ENCODE results near the gene NDUFB7.
"Not testable (repeated sequence)": the region's sequence is repeated elsewhere in the genome, so short reads cannot be mapped to it uniquely, and the experiment has no call there.

The NDUFB7 gene

GRCh38 chr19:14576363-14576762, 4.5 kb upstream of the NDUFB7 start:
- DNase-seq (ENCODE audit: low read depth): no peak
- no peak overlapping the region for H3K4me3 ChIP-seq (ENCODE audit: low read depth, low read length)

- no peak overlapping the region for H3K4me3 ChIP-seq (ENCODE audit: low read depth, low read length)
- DNase-seq (ENCODE audit: low read depth): no peak
Measured at GRCh38 chr19:14575428-14575980, 3.6 kb upstream of the NDUFB7 start.

- H3K4me3 ChIP-seq (ENCODE audit: low read depth, low read length): peak overlapping the region; percentile 97
- no peak for DNase-seq (ENCODE audit: low read depth)
Measured at GRCh38 chr19:14570864-14571527, 870 bp downstream of the NDUFB7 start.

- H3K4me3 ChIP-seq (ENCODE audit: low read depth, low read length): no peak overlapping the region
- DNase-seq (ENCODE audit: low read depth): no peak
Measured at GRCh38 chr19:14567079-14567478, 4.8 kb downstream of the NDUFB7 start.

DNA sequence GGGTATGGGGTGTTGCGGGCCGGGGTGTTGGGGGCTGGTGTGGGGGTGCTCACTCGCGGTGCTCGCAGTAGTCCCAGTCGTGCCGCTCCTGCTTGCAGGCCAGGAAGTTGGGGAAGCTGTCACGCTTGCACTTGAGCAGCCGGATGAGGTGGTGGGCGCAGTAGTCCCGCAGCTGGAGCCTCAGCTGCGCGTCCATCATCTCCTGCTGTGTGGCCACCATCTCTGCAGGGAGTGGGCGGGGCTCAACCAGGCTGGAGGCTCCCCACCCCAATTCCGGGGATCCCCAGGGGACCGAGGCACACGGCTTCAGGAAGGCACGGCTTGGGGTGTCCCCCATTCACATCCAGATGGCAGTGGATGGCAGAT, 5.2 kb downstream of the NDUFB7 start:
- H3K4me3 ChIP-seq (ENCODE audit: low read depth, low read length): no peak overlapping the region
- DNase-seq (ENCODE audit: low read depth): no peak

GRCh38 chr19:14565765-14566711, 5.8 kb downstream of the NDUFB7 start:
- no peak for DNase-seq (ENCODE audit: low read depth)
- no peak overlapping the region for H3K4me3 ChIP-seq (ENCODE audit: low read depth, low read length)

GRCh38 chr19:14565298-14565679, 6.6 kb downstream of the NDUFB7 start:
- no peak for DNase-seq (ENCODE audit: low read depth)
- H3K4me3 ChIP-seq (ENCODE audit: low read depth, low read length): no peak overlapping the region

DNA sequence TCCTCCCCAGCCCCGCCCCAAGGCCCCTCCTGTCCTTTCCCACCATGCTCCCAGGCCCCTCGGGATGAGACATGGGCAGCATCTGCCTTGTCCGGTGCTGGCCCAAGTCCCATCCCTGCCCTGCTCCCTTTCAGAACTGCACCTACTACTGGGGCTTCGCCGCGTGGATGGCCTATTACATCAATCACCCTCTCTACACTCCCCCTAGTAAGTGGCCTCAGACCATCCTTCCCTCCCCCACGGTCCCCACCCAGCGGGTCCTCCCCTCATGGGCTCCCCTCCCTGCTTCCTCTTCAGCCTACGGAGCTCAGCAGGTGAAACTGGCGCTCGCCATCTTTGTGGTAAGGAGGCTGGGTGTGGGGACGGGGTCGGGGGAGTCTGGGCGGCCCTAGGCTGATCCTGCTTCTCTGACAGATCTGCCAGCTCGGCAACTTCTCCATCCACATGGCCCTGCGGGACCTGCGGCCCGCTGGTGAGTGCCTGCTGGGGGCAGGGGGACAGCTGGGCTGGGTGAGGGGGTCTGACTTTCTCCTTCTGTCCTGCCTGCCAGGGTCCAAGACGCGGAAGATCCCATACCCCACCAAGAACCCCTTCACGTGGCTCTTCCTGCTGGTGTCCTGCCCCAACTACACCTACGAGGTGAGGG, 7.1 kb downstream of the NDUFB7 start:
- not testable (repeated sequence) for DNase-seq (ENCODE audit: low read depth); H3K4me3 ChIP-seq (ENCODE audit: low read depth, low read length)

DNA sequence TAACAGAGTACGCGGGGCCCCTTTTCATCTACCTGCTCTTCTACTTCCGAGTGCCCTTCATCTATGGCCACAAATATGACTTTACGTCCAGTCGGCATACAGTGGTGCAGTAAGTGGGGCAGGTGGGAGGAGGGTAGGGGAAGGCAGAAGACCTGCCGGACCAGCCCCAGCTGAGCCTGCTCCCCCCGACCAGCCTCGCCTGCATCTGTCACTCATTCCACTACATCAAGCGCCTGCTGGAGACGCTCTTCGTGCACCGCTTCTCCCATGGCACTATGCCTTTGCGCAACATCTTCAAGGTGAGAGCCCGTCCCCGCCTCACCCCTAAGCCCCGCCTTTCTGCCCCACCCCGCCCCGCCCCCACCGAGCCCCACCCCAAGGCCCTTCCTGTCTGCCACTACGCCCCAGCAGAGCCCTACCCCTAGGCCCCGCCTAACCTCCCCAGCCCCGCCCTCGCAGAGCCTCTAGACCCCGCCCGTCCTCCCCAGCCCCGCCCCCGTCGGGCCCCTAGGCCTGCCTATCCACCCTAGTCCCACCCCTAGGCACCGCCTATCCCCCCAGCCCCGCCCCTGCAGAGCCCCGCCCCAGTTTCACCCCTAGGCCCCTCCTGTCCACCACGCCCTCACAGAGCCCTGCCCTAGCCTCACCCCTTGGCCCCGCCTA, 7.7 kb downstream of the NDUFB7 start:
- H3K4me3 ChIP-seq (ENCODE audit: low read depth, low read length): no peak overlapping the region
- no peak for DNase-seq (ENCODE audit: low read depth)

GRCh38 chr19:14563590-14563926, 8.3 kb downstream of the NDUFB7 start:
- no peak overlapping the region for H3K4me3 ChIP-seq (ENCODE audit: low read depth, low read length)
- no peak for DNase-seq (ENCODE audit: low read depth)

DNA sequence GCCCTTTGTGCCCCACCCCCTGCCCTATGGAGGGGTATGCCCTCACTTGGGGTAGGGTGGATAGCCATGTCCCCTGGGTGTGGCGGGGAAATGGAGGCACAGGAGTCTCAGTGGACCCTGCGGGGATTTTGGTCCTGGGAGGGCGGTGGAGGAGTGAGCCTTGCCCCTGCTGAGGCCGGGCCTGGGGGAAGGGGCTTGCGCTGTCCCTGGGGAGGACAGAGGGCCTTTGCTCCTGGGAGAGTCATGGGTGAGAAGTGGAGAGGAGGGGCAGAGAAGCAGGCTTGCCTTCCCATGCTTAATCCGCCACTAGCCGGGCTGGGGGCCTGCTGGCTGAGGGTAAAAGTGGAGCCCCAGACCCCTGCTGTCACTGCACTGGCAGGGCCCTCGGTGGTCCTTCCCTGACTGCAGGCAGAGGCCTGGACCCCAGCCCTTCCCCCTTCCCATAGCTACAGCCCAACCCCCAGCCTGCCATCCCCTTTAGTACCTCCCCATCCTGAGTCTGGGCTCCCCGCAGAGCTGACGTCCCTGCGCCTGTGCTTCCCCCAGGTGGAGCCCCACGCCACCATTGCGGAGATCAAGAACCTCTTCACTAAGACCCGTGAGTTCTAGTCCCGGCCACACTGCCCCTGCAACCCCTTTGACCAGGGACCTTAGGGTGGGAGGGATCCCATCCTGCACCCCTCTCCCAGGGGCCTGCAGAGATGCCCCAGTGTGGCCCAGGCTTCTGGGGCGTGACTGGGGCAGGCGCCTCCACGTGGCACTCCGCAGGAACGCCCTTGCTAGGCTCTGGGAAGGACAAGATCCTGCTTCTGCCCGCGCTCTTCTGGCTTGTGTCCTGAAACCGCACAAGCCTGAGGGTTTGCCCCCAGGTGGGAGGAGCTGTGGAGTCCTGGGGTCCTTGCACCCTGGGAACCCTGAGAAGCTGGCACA, 8.9 kb downstream of the NDUFB7 start:
- H3K4me3 ChIP-seq (ENCODE audit: low read depth, low read length): no peak overlapping the region
- no peak for DNase-seq (ENCODE audit: low read depth)

GRCh38 chr19:14561847-14562351, 10.0 kb downstream of the NDUFB7 start:
- no peak overlapping the region for H3K4me3 ChIP-seq (ENCODE audit: low read depth, low read length)
- DNase-seq (ENCODE audit: low read depth): no peak

- H3K4me3 ChIP-seq (ENCODE audit: low read depth, low read length): no peak overlapping the region
- no peak for DNase-seq (ENCODE audit: low read depth)
Measured at GRCh38 chr19:14561249-14561648, 10.6 kb downstream of the NDUFB7 start.

GRCh38 chr19:14560776-14561108, 11.1 kb downstream of the NDUFB7 start:
- no peak overlapping the region for H3K4me3 ChIP-seq (ENCODE audit: low read depth, low read length)
- no peak for DNase-seq (ENCODE audit: low read depth)

DNA sequence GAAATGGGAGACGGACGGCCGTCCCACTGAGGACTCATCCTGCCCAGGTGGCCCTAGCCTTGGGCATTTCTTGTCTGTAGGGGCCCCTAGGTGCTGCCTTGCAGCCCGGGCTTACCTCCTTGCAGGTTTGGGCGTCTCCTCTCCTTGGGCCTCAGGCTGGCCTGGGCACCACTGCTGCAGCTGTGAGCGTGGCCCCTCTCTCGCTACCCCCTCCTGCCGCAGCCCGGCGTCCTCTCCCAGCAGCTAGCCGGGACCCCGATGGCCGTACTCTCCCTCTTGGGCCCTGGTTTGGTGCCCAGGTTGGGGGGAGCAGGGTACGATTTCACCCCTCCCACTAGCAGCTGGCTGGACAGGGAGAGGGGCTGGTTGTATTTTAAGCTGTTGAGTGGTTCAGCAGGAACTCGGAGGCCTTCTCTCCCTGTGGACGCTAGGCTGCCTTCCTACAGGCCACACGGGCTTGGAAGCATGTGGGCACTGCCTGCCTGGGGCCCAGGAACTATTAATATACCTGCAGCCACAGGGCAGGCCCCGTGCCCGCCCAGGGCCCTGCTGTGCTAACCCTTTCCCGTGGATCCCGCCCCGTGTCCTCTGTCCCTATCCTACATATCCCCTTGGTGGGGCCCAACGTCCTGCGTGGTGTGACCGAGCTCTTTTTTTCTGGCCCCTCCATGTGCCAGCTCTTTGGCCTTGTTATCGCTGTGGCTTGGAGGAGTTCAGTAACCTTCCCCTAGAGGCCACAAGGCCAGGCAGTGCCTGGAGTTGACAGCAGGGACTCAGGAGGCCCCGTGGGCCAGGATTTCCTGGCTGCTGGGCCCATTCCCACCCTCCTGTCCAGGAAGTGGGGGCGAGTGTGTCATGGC, 11.7 kb downstream of the NDUFB7 start:
- DNase-seq (ENCODE audit: low read depth): no peak
- no peak overlapping the region for H3K4me3 ChIP-seq (ENCODE audit: low read depth, low read length)

- no peak for DNase-seq (ENCODE audit: low read depth)
- H3K4me3 ChIP-seq (ENCODE audit: low read depth, low read length): no peak overlapping the region
Measured at GRCh38 chr19:14558370-14559066, 13.3 kb downstream of the NDUFB7 start.

GRCh38 chr19:14556662-14557188, 15.1 kb downstream of the NDUFB7 start:
- DNase-seq (ENCODE audit: low read depth): no peak
- H3K4me3 ChIP-seq (ENCODE audit: low read depth, low read length): no peak overlapping the region

Measured in skeletal muscle cell (primary cell).